ENCODE data around the gene CDH12.

Gene CDH12

DNA sequence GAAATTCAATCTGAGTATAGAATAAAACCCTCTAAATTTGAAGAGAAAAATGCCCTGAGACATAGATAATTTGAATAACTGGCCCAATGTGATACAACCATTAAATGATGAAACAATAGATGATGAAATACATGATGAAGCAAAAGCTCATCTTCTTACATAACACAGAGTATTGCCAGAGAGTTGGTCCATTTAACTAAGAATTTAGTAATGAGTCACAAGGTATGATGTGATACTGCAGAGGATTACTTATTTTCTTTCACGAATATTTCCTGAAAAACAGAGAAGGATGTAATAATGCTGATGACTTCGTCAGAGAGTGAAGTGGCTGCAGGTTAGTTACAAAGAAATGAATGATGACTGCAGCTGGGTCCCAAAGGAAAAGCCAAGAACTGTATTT is 379.3 kb downstream of the CDH12 start:
- no peak for DNase-seq (ENCODE audit: low read depth)
- no peak for TF ChIP-seq CTCF (IDR thresholded peaks at IDR 0.05; ENCODE audit: insufficient read depth, low read depth, low read length, missing control alignments)

GRCh38 chr5:22471154-22471553 is 382.0 kb downstream of the CDH12 start:
- H3K4me3 ChIP-seq (ENCODE audit: low read depth, low read length), result no peak overlapping the region
- no peak for DNase-seq (ENCODE audit: low read depth)
- no peak for TF ChIP-seq CTCF (IDR thresholded peaks at IDR 0.05; ENCODE audit: insufficient read depth, low read depth, low read length, missing control alignments)

More for the DNA sequence above, 379.3 kb downstream of the CDH12 start:
- H3K4me3 ChIP-seq (ENCODE audit: low read depth, low read length), result no peak overlapping the region

DNA sequence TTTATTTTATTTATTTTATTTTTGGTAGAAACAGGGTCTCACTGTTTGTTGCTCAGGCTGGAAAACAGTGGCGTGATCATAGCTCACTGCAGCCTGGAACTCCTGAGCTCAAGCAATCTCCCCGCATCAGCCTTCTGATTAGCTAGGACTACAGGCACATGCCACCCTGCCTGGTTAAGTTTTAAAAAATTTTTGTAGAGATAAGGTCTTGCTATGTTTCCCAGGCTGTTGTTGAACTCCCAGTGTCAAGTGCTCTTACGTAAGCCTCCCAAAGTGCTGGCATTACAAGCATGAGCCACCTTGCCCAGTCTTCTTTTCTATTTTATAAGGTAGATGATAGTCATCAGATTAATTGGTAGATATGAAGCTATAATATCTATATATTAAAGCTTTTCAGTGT is 382.7 kb downstream of the CDH12 start:
- no peak overlapping the region for H3K4me3 ChIP-seq (ENCODE audit: low read depth, low read length)
- TF ChIP-seq CTCF (IDR thresholded peaks at IDR 0.05; ENCODE audit: insufficient read depth, low read depth, low read length, missing control alignments), result no peak
- no peak for DNase-seq (ENCODE audit: low read depth)

- no peak for TF ChIP-seq CTCF (IDR thresholded peaks at IDR 0.05; ENCODE audit: insufficient read depth, low read depth, low read length, missing control alignments)
- DNase-seq (ENCODE audit: low read depth), result no peak
- H3K4me3 ChIP-seq (ENCODE audit: low read depth, low read length), result no peak overlapping the region
Measured at GRCh38 chr5:22465616-22466015, 387.5 kb downstream of the CDH12 start.

- TF ChIP-seq CTCF (IDR thresholded peaks at IDR 0.05; ENCODE audit: insufficient read depth, low read depth, low read length, missing control alignments), result no peak
- no peak overlapping the region for H3K4me3 ChIP-seq (ENCODE audit: low read depth, low read length)
- no peak for DNase-seq (ENCODE audit: low read depth)
Measured at GRCh38 chr5:22465177-22465576, 388.0 kb downstream of the CDH12 start.

GRCh38 chr5:22460189-22460588 is 393.0 kb downstream of the CDH12 start:
- DNase-seq (ENCODE audit: low read depth), result no peak
- no peak overlapping the region for H3K4me3 ChIP-seq (ENCODE audit: low read depth, low read length)
- TF ChIP-seq CTCF (IDR thresholded peaks at IDR 0.05; ENCODE audit: insufficient read depth, low read depth, low read length, missing control alignments), result no peak

- no peak for TF ChIP-seq CTCF (IDR thresholded peaks at IDR 0.05; ENCODE audit: insufficient read depth, low read depth, low read length, missing control alignments)
- H3K4me3 ChIP-seq (ENCODE audit: low read depth, low read length), result no peak overlapping the region
- no peak for DNase-seq (ENCODE audit: low read depth)
Measured at GRCh38 chr5:22432905-22433304, 420.2 kb downstream of the CDH12 start.
